GM11168 (cell line): ENCODE measurements around the gene NOL9.

ENCODE experiments used
- in situ Hi-C: fragments of 300-500 bp; cut with MboI; formaldehyde crosslinking; loops from one replicate; pipeline ENCODE4 v1.12.0; 2022; ENCODE audit warnings: low sequenced_read_pairs; ENCODE audit not compliant: unreplicated experiment

Gene NOL9

GRCh38 chr1:6591222-6591621, 36.9 kb upstream of the NOL9 start:
- in situ Hi-C loops: no loop called here

GRCh38 chr1:6590046-6590445, 35.7 kb upstream of the NOL9 start:
- in situ Hi-C loops: no loop called here

- in situ Hi-C loops: no loop called here
Measured at GRCh38 chr1:6588893-6589520, 34.7 kb upstream of the NOL9 start.

GRCh38 chr1:6588128-6588892, 34.0 kb upstream of the NOL9 start:
- in situ Hi-C loops: no loop called here

GRCh38 chr1:6587261-6588005, 33.1 kb upstream of the NOL9 start:
- in situ Hi-C loops: no loop called here

- in situ Hi-C loops: no loop called here
Measured at GRCh38 chr1:6586404-6586816, 32.1 kb upstream of the NOL9 start.

- in situ Hi-C loops: no loop called here
Measured at GRCh38 chr1:6585841-6586240, 31.5 kb upstream of the NOL9 start.

GRCh38 chr1:6585081-6585722, 30.9 kb upstream of the NOL9 start:
- in situ Hi-C loops: no loop called here

GRCh38 chr1:6584126-6585080, 30.1 kb upstream of the NOL9 start:
- in situ Hi-C loops: no loop called here

- in situ Hi-C loops: no loop called here
Measured at GRCh38 chr1:6582370-6582769, 28.1 kb upstream of the NOL9 start.

- in situ Hi-C loops: no loop called here
Measured at GRCh38 chr1:6581561-6582305, 27.4 kb upstream of the NOL9 start.

GRCh38 chr1:6580593-6581409, 26.5 kb upstream of the NOL9 start:
- in situ Hi-C loops: no loop called here

- in situ Hi-C loops: no loop called here
Measured at GRCh38 chr1:6580119-6580592, 25.8 kb upstream of the NOL9 start.

GRCh38 chr1:6579374-6580118, 25.2 kb upstream of the NOL9 start, which contains the start of gene ZBTB48:
TSS of gene ZBTB48 (plus strand) at chr1:6579994. CDS start at chr1:6580610, 616 bp downstream.
- in situ Hi-C loops: no loop called here

GRCh38 chr1:6578624-6579373, 24.5 kb upstream of the NOL9 start:
- in situ Hi-C loops: no loop called here

- in situ Hi-C loops: no loop called here
Measured at GRCh38 chr1:6577831-6578525, 23.7 kb upstream of the NOL9 start.
